Pancreas (tissue), 10 donors: ENCODE measurements around the gene NANP. TPM values are rescaled to one million over a fixed set of nuclear protein-coding genes. Genes with fewer than 3 reads are reported as not detected.

Experiments
- ATAC-seq, 4 donors: fragments of 200-7000 bp; cut with Tn5 transposase; one replicate each; pipeline versions ENCODE4 v1.8.0 to v1.9.1; 2020; ENCODE audit warnings: mild to moderate bottlenecking in 4 of 4, moderate library complexity in 4 of 4
- DNase-seq, 6 donors: peaks; one replicate each; pipeline ENCODE4 v3.0.0-alpha.2; 2020
- FAIRE-seq: peaks from 2 replicates; lab custom pipeline; 2012; peaks lifted over from hg19 to GRCh38; lab: Jason Lieb, UNC
- H3K27ac ChIP-seq, 4 donors: fragments of 200-600 bp; sonication (generic); 1 replicate in 3 of 4; 2 replicates in 1 of 4; pipeline versions ENCODE4 v1.5.0 to v1.8.0; 2020
- H3K27me3 ChIP-seq, 4 donors: fragments of 200-600 bp; one replicate each; pipeline ENCODE4 v1.8.0; 2021
- H3K36me3 ChIP-seq, 3 donors: fragments of 200-600 bp; sonication (generic) in 1 of 3; one replicate each; pipeline versions ENCODE4 v1.5.0 to v1.8.0; 2020 to 2021
- H3K4me1 ChIP-seq, 3 donors: fragments of 200-600 bp; one replicate each; pipeline ENCODE4 v1.8.0; 2021
- H3K4me3 ChIP-seq, 4 donors: fragments of 200-600 bp; sonication (generic) in 2 of 4; one replicate each; pipeline versions ENCODE4 v1.5.0 to v1.8.0; 2020 to 2021
- H3K9me3 ChIP-seq, 4 donors: fragments of 200-600 bp; one replicate each; pipeline ENCODE4 v1.8.0; 2021
- WGBS, 2 donors: extraction: QIAGEN DNeasy Blood & Tissue Kit; methylation state at CpG; one replicate each; pipeline ENCODE4 v1.1.7; 2013; 5-methylcytosine and 5-hydroxymethylcytosine counted together
- intact Hi-C, 3 donors: fragments of 100-400 bp; cut with DNase I; formaldehyde crosslinking; loops; one replicate each; pipeline versions ENCODE4 v1.11.1 to v1.14.2; 2022
- polyA plus RNA-seq, 2 donors: library from polyadenylated mRNA; stranded (reverse); fragments of 200-250 nt; gene quantifications; one replicate each; pipeline ENCODE4 v1.2.3, GENCODE V29; 2013
- total RNA-seq, 6 donors: library from RNA; stranded (reverse); fragmentation: NEBNext Ultra II Directional in 4 of 6; extraction: Animal tissue kit (Norgen Biotek cat#: 25700) in 4 of 6; gene quantifications; one replicate each; pipeline versions ENCODE4 v1.2.1 to v1.2.4, GENCODE V29; 2021 to 2023
- TF ChIP-seq, protein P1 (sequence below), 4 donors: fragments of 200-600 bp; sonication (generic) in 3 of 4; IDR thresholded peaks; one replicate each; pipeline versions ENCODE4 v1.5.0 to v1.8.0; 2021; ENCODE audit warnings: antibody characterized with exemption in 4 of 4
- donor health status: healthy with polysubstance abuse.
- donor health status: DM: no; HTN: no; CAD: no; lungs with moderate emphysema.
- donor health status: DM: no; HTN: no; CAD: no.
- donor health status: control.
- donor health status: control.
- donor health status: Bipolar disorder and iron deficiency.
- donor health status: DM: yes; HTN: yes; CAD: no.
- donor health status: DM: no; HTN: no; CAD: no.
- donor health status: DM: no; HTN: no; CAD: no.
- donor health status: DM: yes; HTN: yes; CAD: no.

NANP gene
- total and polyA plus RNA-seq, 8 donors = 1.0 to 2.5 (median 1.6) TPM

DNA sequence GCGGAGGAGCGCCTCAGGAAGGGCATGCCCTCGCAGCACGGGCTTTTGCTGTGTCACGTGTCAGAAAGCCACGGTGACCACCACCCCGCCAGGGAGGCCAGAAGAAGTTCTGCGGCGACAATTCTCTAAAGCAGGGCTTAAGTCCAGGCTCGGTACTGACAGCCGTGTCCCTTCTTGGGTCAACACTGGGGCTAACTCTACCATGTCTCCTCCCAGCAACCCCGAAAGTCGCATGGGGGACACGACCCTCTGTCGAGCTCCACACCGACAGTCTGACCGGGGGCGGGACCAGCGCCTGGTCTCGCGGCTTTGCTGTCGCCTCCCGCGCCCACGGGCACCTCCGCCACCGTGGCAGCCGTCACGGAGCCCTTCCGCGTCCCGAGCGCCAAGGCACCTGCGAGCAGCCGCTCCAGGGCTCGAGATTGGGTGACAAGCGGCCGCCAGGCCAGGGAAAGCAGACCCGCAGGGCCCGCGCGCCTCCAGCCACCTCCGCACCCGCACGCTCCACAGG is 534 bp downstream of the NANP start:
- TF ChIP-seq, protein P1, sequence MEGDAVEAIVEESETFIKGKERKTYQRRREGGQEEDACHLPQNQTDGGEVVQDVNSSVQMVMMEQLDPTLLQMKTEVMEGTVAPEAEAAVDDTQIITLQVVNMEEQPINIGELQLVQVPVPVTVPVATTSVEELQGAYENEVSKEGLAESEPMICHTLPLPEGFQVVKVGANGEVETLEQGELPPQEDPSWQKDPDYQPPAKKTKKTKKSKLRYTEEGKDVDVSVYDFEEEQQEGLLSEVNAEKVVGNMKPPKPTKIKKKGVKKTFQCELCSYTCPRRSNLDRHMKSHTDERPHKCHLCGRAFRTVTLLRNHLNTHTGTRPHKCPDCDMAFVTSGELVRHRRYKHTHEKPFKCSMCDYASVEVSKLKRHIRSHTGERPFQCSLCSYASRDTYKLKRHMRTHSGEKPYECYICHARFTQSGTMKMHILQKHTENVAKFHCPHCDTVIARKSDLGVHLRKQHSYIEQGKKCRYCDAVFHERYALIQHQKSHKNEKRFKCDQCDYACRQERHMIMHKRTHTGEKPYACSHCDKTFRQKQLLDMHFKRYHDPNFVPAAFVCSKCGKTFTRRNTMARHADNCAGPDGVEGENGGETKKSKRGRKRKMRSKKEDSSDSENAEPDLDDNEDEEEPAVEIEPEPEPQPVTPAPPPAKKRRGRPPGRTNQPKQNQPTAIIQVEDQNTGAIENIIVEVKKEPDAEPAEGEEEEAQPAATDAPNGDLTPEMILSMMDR (IDR thresholded peaks at IDR 0.05) = no peak
- H3K4me1 ChIP-seq = peaks cover 0 to 8% (median 6%) of the 10 kb centered on the region in 3 donors
- no peaks in the 10 kb centered on the region for H3K36me3 ChIP-seq
- peak overlapping the region; percentile 71 to 96 (median 87) for H3K4me3 ChIP-seq
- WGBS, 2 donors = 0 to 1% methylated on average over 44 to 45 of the region's 45 CpGs
- no peaks in the 10 kb centered on the region for H3K9me3 ChIP-seq
- peak; percentile 29 to 55 (median 49) for ATAC-seq
- intact Hi-C loops = no loop called here
- H3K27me3 ChIP-seq = no peaks in the 10 kb centered on the region
- no peak for FAIRE-seq
- peak in 5 of 6 donors; percentile 38 to 70 (median 53) for DNase-seq
- peak overlapping the region; percentile 81 to 92 (median 86) for H3K27ac ChIP-seq

DNA sequence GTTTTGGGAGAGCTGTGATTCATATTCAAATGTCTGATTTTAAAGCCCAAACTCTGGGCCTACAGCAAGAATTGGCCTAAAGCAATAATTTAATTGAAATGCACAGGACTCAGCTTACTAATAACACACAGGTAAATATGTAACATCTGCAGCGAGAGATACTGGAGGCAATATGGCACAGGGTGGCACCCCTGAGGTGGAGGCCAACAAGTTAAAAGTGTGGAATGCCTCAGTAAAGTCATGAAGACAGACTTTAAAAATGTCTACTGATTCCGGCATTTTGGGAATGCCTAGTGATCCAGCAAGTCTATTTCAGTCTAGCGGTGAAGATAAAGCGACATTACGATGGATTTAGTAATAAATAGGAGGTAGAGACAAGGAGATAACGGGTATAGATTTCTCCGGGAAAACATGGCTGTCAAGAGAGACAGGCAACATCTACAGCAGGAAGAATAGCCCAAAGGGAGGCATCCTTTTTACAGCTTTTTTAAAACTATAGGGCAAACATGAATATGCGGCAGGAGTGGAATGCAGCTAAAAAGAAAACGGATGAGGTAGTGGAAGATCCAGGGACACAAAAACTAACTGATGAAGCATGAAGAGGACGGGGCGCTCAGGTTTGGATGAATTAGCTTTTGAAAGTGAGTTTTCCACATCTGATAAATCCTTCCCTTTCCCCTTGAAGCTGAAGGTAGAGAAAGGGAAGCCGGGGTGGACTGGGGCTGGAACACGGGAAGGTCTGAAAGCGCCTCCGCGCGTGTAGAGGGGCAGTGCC is 1.2 kb downstream of the NANP start:
- TF ChIP-seq, protein P1 (IDR thresholded peaks at IDR 0.05) = no peak
- Histone ChIP-seq H3K4me3 (peak overlapping the region; percentile 71 to 96 (median 87)), H3K36me3 (no peaks in the 10 kb centered on the region), H3K27ac (peak overlapping the region; percentile 81 to 92 (median 86)), H3K4me1 (peaks cover 0 to 8% (median 6%) of the 10 kb centered on the region in 3 donors), H3K9me3 (no peaks in the 10 kb centered on the region), H3K27me3 (no peaks in the 10 kb centered on the region)
- DNase-seq (no peak), ATAC-seq (no peak), FAIRE-seq (no peak)
- intact Hi-C loops = no loop called here
- 15 to 19% methylated on average over 17 of the region's 17 CpGs for WGBS, 2 donors

DNA sequence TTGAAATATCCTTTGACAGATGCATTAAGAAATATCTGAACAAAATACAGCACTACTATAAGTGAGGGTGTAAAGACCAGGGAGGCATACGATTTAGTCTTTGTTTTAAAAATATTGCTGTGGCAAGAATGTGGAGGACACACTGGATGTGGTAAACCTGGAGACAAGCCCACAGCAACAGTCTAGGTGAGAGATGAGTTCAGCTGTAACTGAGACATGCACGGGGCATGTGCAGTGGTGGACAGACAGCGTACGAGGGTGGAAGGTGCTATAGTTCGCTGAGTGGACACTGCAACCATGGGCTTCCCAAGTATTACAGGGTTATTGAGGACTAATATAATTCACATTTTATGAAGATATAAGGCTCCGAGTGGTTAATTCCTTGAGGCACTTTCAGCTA is 1.8 kb downstream of the NANP start:
- FAIRE-seq (no peak), ATAC-seq (no peak), DNase-seq (no peak)
- H3K9me3 ChIP-seq = no peaks in the 10 kb centered on the region
- no peak overlapping the region for H3K27ac ChIP-seq
- TF ChIP-seq, protein P1 (IDR thresholded peaks at IDR 0.05) = no peak
- intact Hi-C loops = no loop called here
- 90 to 94% methylated on average over 6 of the region's 6 CpGs for WGBS, 2 donors
- H3K36me3 ChIP-seq = no peaks in the 10 kb centered on the region
- H3K4me3 ChIP-seq = no peak overlapping the region
- H3K27me3 ChIP-seq = no peaks in the 10 kb centered on the region
- H3K4me1 ChIP-seq = peaks cover 0 to 8% (median 6%) of the 10 kb centered on the region in 3 donors

DNA sequence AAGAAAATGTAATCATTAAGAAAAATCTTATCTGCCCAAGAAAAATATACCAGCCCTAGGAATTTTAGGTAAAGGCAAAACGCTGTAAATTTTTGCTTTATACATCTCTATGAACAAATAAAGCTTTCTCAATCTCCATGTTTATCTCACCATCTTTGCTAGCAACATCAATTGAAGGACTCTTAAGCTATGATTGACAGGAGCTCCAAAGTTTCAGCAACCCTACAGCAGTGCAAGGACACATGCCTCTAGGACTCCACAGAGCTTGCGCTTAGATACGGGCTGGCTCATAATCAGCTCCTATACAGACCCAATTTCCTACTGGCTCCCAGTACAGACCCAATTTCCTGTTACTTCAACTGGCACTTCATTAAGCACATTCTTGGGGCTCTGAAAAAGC is 4.3 kb downstream of the NANP start:
- intact Hi-C loops = no loop called here
- no peak for ATAC-seq

More for the DNA sequence above, 4.3 kb downstream of the NANP start:
- no peak for FAIRE-seq
- Histone ChIP-seq H3K27ac (no peak overlapping the region), H3K9me3 (no peaks in the 10 kb centered on the region), H3K36me3 (no peaks in the 10 kb centered on the region), H3K27me3 (no peaks in the 10 kb centered on the region), H3K4me3 (no peak overlapping the region), H3K4me1 (peaks cover 0 to 8% (median 6%) of the 10 kb centered on the region in 3 donors)
- TF ChIP-seq, protein P1 (IDR thresholded peaks at IDR 0.05) = no peak
- WGBS, 2 donors = 94% methylated on average over 3 of the region's 3 CpGs
- no peak for DNase-seq
